HG03378 (cell line): ENCODE results near the gene NAALADL2.

Experiments
- ATAC-seq: cut with Tn5 transposase; IDR thresholded peaks from one replicate; pipeline ENCODE4 v1.9.1; 2021; ENCODE audit warnings: mild to moderate bottlenecking, moderate library complexity; ENCODE audit not compliant: unreplicated experiment

Gene NAALADL2

DNA sequence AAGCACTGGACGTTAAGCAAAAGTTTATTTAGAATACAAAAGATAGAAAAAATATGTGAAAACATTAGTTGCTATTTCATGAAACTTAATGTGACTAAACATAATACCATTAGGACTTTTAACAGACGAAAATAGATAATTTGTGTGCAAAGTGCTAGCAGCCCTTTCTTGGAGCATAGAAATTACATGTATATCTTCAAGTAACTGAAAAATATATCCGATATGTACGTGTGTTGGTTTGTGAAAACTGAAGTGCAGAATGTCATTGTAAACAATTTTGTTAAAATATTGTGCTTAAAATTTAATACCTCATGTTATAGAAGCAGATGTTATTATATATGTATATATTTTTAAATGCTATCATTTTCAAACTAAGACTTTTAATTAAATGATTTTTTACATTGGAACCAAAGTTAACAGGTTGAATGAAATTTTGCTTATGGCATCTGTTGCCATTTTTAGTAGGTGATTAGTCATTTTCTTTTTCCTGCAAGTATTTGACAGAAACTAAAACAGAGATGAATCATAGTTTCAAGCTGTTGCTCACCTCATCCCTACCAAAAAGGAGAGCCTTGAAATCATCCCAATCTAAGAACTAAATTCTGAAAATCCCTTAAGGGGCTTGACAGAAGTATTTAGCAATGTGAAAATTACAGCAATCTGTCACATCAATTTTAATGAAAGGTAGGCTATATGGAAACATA lies 334.8 kb downstream of the NAALADL2 start:
- ATAC-seq, result peak; percentile 82

DNA sequence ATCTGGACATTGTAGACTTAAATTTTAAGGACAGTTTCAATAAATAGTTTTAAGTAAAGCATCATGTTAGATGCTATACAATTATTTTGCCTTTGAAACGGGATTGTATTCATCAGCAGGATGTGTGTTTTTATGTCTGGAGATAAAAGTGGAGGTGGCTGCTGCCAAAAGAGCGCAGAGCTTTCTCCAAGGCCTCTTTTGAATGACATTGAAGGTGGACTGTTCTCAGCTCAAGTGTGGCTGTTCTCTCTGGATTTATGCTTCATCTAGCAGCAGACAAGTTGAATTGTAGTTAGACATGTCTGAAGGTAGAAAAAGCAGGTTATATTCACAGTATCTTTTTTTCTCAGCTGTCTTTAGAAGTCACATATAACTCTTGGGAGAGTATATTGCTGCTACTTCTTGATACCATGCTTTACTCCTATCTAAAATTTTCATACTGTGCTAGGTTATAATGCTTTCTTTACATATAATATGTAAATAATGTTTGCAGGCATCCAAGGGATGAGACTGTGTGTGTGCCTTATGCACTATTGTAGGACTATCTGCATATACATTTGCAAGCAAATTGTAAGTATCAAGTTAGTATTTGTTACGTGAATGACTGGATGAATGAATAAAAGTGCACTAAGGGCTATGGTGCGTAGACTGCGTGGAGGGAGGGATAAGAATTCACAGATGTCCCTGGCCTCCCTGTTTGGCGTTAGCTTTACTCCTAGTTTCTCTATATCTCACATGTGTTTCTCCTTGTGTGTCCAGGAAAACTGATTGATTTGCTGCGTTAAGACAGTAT lies 340.1 kb downstream of the NAALADL2 start:
- no peak for ATAC-seq

DNA sequence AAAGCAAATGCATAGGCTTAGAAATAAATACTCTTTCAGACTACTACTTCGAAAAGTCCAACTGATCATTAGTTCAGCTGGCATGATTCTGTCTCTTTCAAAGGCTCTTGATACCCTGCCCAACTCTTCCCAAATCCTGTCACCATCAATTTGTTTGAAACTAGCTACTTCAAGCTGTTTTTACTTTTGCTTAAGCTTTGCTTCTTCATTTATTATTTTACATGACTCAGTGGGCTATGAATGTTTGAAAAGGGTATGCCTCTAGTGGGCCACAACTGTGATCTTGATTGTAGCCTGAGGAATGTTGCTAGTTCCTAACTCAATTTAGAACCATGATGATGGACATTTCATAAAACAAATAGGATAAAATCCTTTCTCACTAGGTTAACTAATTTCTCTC lies 340.8 kb downstream of the NAALADL2 start:
- ATAC-seq, result no peak

DNA sequence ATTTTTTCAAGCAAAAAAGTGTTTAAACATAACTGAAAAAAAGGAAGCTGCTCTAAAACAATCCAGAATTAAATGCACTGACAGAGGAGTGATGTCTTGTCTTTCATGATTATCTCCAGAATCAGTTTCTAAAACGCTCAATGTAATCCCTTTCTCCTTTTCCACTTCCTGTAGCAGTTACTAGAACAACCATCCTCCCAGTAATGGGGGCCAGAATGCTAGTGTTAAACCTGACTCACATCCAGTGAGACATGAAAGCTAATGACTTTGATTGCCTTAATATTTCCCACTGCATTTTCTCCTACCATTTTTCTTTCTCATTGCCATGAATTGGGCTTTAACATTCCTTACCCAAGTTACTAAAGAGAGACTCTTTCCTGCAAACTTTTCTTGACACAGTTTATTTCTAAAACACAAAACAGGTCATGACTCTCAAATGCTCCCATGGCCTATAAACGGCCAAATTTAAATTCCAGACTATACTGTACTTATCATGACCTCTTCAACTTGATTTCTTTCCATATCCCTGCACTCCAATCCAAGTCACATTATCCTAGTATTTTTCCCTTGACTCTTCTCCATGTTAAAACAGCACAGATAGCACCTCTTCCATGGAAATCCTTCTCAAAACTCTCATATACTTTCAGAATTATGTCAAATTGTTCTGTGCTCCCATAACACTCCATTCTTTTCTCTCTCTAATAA lies 341.4 kb downstream of the NAALADL2 start:
- ATAC-seq, result no peak

DNA sequence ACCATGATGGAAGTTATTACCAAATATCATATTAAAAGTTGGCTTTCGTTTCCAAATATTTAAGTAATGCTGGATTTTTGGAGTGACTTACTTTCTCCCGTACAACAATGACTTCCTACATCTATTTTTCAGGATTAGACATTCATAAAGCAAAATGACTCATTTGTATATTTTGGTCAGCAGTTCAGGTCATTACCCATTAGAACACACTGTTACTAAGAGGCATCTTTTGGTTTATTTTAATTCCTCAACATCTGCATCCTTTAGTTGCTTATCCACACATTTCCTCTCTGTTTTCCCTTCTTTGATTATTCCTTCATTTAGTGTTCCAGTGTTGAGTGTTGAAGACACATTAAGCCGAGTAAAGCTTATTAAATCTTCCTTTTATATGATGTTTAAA lies 348.2 kb downstream of the NAALADL2 start:
- ATAC-seq, result no peak

DNA sequence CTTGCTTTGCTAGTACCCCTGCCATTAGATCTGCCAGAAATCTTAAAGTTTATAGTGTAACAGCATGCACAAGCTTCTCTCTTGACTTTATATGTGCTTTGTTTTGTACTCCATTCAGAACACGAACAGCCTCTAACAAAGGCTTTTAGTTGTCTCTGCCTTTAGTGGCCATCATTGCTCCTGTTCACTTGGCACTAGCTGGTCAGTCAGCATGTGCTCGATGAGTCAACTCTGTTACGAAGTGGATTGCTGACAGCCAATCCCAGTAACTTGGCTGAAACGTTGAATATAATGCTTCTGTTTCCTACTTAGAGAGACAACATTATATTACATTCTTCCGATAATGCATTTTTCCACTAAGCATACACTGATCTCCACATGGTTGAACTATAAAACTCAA lies 349.2 kb downstream of the NAALADL2 start:
- ATAC-seq, result no peak

DNA sequence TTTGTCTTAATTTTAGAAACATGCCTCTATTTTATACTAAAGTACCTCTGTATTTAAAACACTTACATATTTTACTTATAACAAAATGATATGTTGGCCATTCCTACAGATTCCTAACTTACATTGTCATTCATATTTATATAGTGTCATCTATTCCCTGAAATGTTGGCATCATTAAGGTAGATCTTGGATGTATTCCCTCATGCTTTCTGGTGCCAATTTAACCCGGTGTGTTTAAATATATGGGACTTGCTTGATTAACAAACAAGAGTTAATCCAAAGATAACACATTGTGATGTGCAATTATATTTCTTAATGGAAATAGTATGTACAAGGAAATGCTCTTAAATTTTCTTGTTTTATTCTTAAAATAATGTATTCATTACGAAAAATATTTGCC lies 352.3 kb downstream of the NAALADL2 start:
- no peak for ATAC-seq

DNA sequence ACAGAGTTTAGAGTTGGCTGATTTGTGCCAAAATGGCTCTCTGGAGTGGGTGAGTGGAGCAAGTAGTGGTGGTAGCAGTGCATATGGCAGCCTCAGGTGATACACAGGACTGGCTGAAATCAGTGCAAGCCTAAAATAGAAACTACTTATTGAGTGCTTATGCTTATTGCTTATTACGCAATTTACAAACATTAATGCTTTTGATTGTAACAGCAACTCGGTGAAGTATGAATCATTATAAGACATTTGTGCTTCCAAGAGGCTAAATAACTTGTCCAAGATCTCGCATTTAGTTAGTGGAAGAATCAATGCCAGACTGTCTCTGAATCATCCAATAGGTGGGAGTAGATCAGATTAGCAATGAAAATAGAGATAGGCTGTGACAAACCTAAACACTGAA lies 353.8 kb downstream of the NAALADL2 start:
- ATAC-seq, result no peak

DNA sequence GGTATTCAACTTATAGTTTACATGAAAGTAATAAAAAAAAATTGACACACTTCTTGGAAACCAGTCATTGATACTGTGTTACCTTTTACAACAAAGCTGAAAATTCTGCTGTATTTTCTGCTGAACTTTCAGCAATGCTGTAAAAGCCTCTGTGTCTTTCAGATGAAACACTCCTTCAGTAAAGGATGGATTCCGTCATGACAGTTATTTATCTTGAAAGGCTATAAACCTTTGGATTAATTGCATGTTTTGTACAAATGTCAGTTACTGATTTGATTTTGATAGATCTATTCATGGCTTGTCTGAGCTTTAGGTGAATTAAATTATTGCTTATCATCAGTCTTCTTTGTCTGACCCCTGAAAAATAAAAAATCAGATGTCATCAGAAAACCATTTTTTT lies 355.1 kb downstream of the NAALADL2 start:
- ATAC-seq, result no peak

DNA sequence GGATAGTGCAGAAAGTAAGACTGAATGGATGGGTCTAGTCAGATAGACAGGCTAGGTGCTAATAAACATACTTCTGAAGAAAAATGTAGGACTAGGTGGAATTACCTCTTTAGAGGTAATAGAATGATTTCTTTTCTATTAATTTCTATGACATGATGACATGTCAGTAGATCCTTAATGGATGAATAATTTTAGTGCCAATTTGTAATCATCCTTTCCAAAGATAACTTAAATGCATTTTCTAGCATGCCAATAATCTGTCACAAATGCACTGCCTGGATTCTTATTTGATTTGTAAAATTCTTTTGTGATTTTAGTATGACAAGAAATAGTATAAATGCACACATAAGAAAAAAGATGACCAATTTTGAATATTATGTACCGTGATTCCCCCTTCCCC lies 356.7 kb downstream of the NAALADL2 start:
- ATAC-seq, result no peak

DNA sequence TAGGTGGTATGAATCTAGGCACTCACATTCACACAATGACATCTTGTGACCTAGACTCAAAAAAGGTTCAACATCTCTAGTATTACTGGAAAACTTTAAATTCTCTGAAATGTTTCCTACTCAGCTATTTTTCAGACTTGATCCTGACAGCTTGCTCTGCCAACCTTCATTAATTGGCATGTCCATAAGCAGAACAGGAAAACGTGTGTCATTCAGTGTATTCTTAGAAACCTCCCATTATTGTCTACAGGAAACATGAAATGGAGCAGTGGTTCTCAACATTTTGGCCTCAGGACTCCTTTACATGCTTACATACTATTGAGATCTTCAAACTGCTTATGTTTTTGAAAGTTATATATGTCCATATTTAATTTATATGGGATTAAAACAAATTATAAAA lies 363.2 kb downstream of the NAALADL2 start:
- ATAC-seq, result no peak

DNA sequence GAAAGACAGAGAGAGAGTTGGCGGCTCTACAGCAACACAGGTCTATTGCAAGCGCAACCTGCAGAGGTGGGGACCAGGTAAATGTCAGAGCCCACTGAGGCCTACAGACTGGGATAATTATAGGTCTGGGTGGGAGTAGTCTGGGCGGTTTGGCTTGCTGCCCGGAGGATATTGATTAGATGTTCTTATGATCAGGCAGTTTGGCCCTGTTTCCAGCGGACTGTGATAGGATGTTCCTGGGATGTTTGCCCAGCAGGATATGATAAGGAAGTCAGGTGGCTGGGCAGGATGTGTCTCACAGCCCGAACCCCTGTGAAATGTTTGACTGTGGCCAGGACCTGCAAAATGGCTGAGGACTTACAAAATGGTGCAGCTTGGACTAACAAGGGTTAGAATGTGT lies 364.9 kb downstream of the NAALADL2 start:
- no peak for ATAC-seq

DNA sequence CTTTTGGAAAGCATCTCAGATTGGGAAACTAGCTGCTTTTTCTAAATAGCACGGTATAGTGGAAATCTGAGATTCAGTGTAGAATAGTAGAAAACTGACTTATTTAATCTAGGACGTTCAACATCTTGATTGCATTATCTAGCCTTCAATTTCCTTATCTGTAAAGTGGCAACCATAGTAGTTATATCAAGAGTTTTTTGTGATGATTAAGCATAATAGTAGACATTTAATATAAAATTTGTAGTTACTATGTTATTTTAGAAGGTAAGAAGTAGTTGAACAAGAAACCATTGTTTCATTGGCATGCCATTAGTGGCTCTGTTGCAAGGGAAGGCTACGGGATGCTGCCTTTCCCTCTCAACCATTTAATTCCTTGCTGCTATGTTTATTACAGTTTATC lies 367.3 kb downstream of the NAALADL2 start:
- no peak for ATAC-seq

DNA sequence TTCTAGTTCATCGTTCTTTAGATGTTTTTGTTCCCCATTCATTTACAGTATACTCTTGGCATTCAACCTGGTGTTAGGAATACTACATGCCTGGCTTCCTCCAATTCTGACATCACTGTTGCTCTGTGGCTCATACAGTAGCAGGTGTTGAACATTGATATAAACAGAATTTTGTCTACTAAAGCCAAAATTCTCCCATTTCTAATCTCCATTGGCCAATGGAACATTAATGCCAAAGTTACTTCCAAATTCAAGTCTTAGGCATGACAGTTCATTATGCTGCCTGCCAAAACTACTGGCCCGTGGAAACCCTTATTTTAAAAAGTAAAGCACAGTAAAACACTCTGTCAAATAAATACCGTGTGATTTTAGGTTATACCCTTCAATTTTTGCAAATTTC lies 368.0 kb downstream of the NAALADL2 start:
- no peak for ATAC-seq

DNA sequence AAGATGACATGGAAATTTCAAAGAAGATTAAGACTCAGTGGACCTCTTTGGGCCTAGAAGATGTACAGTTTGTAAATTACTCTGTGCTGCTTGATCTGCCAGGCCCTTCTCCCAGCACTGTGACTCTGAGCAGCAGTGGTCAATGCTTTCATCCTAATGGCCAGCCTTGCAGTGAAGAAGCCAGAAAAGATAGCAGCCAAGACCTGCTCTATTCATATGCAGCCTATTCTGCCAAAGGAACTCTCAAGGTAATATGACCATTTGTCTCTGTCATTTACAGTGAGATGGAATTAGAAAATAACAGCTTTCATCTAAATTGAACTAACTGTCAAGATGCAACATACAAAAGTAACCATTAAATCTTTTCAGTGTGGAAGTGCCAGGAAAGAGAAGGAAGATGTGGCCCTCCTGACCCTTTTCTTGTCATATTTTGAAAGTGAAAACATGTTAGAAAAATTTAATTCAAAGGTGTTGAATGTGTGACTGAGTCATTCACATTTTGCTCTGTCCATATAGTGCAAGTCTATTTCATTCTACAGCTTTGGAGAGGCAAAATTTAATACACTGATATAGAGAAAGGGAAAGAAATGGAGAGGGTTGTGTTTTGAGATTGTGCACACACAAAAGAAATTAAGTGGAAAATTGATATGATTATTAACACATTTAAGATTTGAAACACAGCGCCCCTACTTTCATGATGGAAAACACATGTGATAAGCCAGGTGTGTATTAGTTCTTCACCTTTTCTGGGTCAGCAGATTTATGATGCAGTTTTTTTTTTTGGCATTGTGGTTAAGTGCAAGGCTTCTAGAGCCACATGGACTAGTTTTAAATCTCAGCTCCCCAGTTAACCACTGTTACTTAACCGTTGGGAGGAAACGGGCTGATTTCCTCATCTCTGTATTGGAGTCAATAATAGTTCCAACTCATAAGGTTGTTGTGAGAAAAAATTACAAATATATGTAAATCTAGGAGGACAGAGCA lies 375.1 kb downstream of the NAALADL2 start:
- ATAC-seq, result no peak

DNA sequence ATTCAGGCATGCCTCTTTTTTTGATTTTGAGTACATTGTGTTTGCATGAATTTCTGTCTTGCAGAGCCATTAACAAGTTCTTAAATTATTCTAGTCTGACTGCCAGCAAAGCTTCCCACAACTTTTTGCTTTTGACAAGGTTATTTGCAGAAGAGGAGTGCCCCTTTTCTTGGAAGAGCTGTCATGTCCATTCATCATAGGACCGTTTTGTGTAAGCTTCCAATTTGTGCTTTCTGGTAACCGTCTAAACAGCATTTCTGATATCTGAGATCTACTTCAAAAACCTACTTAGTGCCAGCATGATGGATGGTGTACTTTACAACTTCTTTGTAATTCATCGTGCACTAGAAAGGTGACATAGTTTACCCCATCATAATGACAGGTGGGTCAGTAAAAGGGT lies 379.7 kb downstream of the NAALADL2 start:
- no peak for ATAC-seq

DNA sequence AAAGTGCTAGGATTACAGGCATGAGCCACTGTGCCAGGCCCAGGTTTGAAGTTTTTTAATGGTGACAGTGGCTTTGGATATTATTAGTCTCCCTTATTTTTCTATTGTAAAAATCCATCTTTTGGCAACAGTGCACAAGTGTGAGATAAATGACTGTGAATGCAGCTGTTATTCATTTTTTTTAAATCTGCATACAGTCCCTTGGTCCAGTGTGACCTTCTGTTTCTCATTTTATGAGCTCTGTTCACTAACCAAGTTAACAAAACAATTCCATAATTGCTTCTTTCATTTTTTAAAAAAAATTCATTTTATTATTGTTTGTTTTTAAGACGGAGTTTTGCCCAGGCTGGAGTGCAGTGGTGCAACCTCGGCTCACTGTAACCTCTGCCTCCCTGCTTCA lies 381.8 kb downstream of the NAALADL2 start:
- ATAC-seq, result no peak

DNA sequence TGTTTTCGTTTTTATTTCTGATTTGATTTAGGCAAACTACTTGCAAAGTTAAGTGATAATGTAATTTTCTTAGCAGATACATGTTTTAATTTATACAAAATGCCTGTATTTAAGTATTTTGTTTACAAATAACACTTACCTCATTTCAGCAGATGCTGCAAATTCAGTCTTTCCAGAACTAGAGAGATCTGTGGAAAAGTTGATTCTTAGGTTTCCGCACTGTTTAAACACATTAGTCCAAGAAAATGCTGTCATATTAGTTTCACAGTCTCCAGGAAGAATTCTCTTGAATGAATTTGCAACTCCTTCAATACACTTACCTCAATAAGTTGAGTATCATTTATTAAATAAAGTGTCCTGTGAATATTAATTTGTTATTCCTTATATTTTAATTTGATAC lies 383.1 kb downstream of the NAALADL2 start:
- ATAC-seq, result no peak

DNA sequence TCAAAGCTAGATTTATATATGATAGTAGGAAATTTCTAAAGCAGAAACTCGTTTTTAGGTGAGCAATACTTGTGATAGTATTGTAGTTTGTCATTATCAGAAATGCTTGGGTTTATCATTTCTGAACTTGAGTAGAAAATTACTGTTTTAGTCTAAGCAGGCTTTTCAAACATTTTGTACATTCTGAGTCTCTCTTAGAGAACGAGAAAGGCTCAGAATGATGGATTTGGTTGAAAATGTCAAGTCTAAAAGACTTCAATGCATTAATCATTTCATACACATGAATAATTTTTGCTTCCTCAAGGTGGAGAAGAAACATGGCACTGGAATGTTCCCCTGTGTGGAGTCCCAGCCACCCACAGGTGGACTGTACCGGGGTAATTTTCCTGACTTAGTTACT lies 387.1 kb downstream of the NAALADL2 start:
- ATAC-seq, result no peak

DNA sequence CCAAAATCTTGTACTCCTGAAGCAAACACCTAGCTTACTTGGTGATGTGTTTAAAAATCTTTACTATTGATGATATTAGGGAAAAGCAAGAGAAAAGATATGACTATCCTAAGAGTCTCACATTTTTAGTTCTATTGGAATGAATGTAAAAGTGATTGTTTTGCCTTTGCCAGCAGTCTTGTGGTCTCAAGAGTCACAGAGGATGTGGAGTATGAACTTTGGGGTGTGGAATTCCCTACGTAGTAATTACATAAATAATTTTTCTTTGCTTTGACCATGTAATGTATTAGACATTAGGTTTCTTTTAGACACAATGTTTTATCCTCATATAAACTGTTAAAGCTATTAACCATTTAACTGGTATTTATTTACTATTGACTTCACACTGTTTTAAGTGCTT lies 387.6 kb downstream of the NAALADL2 start:
- no peak for ATAC-seq

DNA sequence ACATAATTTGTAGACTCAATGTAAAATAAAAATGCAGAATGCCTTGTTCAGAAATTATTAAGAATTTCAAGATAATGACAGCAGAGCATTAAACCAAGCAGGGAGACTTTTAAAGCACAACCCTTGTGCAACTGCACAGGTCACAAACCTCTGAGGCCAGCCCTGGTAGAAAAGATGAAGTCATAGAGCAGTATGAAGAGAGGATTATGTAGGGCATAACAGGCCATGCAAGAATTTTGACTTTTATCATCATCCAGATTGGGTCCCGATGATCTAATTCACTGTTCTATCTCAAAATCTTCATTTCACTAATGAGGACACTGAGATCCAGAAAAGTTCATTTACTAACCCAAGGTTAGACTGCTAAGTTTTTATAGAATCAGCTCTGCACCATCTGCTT lies 388.5 kb downstream of the NAALADL2 start:
- ATAC-seq, result no peak
